Thyroid gland (tissue), 4 donors: Measurements from ENCODE around the gene EPHA8.

Experiments
- CTCF ChIP-seq, 6 experiments: fragments of 200-600 bp in 3 of 6; fragments of 450-650 bp in 3 of 6; sonication (generic) in 3 of 6; IDR thresholded peaks; one replicate each; pipeline ENCODE4 v1.5.1; 2016 to 2019; ENCODE audit warnings: antibody characterized with exemption in 6 of 6, mild to moderate bottlenecking in 2 of 6, inconsistent platforms in 1 of 6, moderate library complexity in 1 of 6
- POLR2A ChIP-seq, 2 donors: fragments of 450-650 bp; IDR thresholded peaks; one replicate each; pipeline ENCODE4 v1.6.1; 2017; ENCODE audit warnings: antibody characterized with exemption in 2 of 2, mild to moderate bottlenecking in 2 of 2, moderate library complexity in 1 of 2

- TF ChIP-seq CTCF (IDR thresholded peaks at IDR 0.05) (no peak), POLR2A (IDR thresholded peaks at IDR 0.05) (no peak)
These were observed 19.7 kb downstream of the EPHA8 start for GRCh38 chr1:22582661-22583635.
